Tibial nerve (tissue), 4 donors: Measurements from ENCODE around the gene PHF12. TPM values are rescaled to one million over a fixed set of nuclear protein-coding genes. Genes with fewer than 3 reads are reported as not detected.

Experiments used
- DNase-seq, 2 donors: peaks; one replicate each; pipeline ENCODE4 v3.0.0-alpha.2; 2019; ENCODE audit warnings: low spot score in 2 of 2
- H3K27ac ChIP-seq, 4 donors: fragments of 200-600 bp; sonication (generic) in 3 of 4; one replicate each; pipeline ENCODE4 v1.5.1; 2017 to 2019; ENCODE audit warnings: mild to moderate bottlenecking in 1 of 4
- H3K27me3 ChIP-seq, 2 donors: fragments of 200-600 bp; sonication (generic) in 1 of 2; one replicate each; pipeline versions ENCODE4 v1.5.1 to v1.6.0; 2017 to 2019
- H3K36me3 ChIP-seq, 3 donors: fragments of 200-600 bp; sonication (generic); one replicate each; pipeline ENCODE4 v1.5.1; 2018 to 2019
- H3K4me1 ChIP-seq, 4 donors: fragments of 200-600 bp; sonication (generic) in 3 of 4; one replicate each; pipeline ENCODE4 v1.5.1; 2017 to 2019
- H3K4me3 ChIP-seq, 4 donors: fragments of 200-600 bp; sonication (generic) in 3 of 4; one replicate each; pipeline ENCODE4 v1.5.1; 2017 to 2019; ENCODE audit warnings: mild to moderate bottlenecking in 1 of 4, moderate library complexity in 1 of 4
- H3K9me3 ChIP-seq, 4 donors: fragments of 200-600 bp; sonication (generic) in 3 of 4; one replicate each; pipeline ENCODE4 v1.5.1; 2017 to 2019
- EP300 ChIP-seq, 2 donors: sonication (generic); formaldehyde crosslinking; IDR thresholded peaks; one replicate each; pipeline ENCODE4 v1.6.1; 2017; ENCODE audit warnings: antibody characterized with exemption in 2 of 2, mild to moderate bottlenecking in 1 of 2
- POLR2A ChIP-seq, 2 donors: fragments of 450-650 bp; IDR thresholded peaks; one replicate each; pipeline ENCODE4 v1.6.1; 2017; ENCODE audit warnings: antibody characterized with exemption in 2 of 2, mild to moderate bottlenecking in 2 of 2, moderate library complexity in 2 of 2
- WGBS, 2 donors: methylation state at CpG; one replicate each; pipeline ENCODE4 v1.1.5; 2018; 5-methylcytosine and 5-hydroxymethylcytosine counted together
- total RNA-seq, 4 donors: library from RNA; depleted of rRNA; stranded (reverse); fragments of >200 nt; gene quantifications; one replicate each; pipeline ENCODE4 v1.1.0, GENCODE V29; 2016
- TF ChIP-seq, protein P1 (sequence below), 5 experiments: fragments of 200-600 bp in 3 of 5; fragments of 450-650 bp in 2 of 5; sonication (generic) in 3 of 5; IDR thresholded peaks; one replicate each; pipeline ENCODE4 v1.5.1; 2016 to 2019; ENCODE audit warnings: antibody characterized with exemption in 5 of 5, mild to moderate bottlenecking in 3 of 5, moderate library complexity in 2 of 5

Gene PHF12
- total RNA-seq, 4 donors from 2014 or later: 45.7 to 95.1 (median 49.6) TPM

DNA sequence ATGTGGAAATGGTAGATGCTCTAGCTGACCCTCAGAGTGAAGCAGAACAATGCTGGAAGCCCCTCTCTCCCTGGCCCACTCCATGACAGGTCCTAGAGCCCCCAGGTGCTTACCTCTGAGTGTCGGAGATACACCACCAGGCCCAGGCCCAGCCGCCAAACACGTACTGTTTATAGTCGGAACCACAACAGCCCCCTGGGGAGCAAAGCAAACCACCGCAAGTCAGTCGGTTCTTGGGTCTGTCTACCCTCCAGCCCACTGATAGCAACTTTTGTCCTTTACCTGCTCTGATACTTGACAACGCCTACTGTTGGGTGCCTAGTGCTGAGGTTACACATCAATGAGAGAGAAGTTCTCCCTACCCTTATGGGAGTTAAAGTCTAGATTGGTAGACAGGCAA lies 62.5 kb downstream of the PHF12 start:
- Histone ChIP-seq H3K4me1 (peaks cover 0 to 54% (median 24%) of the 10 kb centered on the region in 4 donors), H3K9me3 (no peaks in the 10 kb centered on the region), H3K4me3 (no peak overlapping the region), H3K27ac (peak overlapping the region in 1 of 4 donors; percentile 0), H3K27me3 (no peaks in the 10 kb centered on the region), H3K36me3 (peaks cover 2 to 65% (median 7%) of the 10 kb centered on the region in 3 donors)
- TF ChIP-seq EP300 (IDR thresholded peaks at IDR 0.05): no peak
- no peak for TF ChIP-seq POLR2A (IDR thresholded peaks at IDR 0.05)
- TF ChIP-seq, protein P1, sequence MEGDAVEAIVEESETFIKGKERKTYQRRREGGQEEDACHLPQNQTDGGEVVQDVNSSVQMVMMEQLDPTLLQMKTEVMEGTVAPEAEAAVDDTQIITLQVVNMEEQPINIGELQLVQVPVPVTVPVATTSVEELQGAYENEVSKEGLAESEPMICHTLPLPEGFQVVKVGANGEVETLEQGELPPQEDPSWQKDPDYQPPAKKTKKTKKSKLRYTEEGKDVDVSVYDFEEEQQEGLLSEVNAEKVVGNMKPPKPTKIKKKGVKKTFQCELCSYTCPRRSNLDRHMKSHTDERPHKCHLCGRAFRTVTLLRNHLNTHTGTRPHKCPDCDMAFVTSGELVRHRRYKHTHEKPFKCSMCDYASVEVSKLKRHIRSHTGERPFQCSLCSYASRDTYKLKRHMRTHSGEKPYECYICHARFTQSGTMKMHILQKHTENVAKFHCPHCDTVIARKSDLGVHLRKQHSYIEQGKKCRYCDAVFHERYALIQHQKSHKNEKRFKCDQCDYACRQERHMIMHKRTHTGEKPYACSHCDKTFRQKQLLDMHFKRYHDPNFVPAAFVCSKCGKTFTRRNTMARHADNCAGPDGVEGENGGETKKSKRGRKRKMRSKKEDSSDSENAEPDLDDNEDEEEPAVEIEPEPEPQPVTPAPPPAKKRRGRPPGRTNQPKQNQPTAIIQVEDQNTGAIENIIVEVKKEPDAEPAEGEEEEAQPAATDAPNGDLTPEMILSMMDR (IDR thresholded peaks at IDR 0.05): no peak
- no peak for DNase-seq
- WGBS, 2 donors: 65 to 80% methylated on average over 7 of the region's 7 CpGs

DNA sequence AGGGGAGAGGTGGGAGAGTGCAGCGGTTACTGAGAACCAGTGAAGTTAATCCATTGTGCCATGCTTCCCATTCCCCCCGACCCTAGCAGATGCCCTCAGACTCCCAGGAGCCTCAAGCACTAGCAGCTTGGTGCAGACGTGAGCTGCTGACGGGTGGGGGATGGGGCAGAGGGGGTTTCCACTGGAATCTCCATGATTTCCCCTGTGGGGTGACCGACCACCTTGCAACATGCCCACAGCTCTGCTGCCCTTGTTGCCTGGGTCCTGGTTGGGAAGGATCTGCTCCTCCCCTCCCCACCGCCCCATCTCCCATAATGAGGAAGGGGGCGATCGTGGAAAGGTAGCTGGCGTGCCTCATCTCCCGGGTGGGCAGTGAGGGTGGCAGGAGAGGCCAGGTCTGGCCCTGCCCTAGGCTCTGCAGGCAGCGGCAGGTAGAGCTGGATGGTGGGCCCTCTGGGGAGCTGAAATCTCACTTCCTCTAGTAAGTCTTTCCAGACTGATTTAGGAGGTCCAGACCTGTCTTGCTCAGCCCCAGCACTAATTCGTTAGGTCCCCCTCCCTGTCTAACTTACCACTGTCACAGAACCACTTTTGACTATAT lies 63.3 kb downstream of the PHF12 start:
- 80 to 83% methylated on average over 12 of the region's 12 CpGs for WGBS, 2 donors

DNA sequence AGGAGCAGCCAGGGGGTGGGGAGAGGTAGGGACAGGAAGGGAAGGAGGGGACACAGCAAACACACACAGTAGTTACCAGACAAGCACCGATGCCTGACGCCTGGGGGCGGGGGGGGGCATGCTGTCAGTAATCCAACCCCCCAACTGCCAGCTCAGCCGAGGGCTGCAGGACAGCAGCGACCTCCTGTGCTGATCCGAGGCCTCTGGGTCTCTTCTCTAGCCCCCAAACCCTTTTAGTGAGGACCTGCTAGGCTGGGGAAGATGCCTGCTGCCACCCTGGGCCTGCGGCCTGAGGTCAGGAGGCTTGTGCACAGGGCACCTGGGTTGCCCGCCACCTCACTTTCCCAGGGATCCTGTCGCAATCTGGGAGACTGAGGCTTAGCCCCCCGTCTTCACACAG lies 65.4 kb downstream of the PHF12 start:
- TF ChIP-seq EP300 (IDR thresholded peaks at IDR 0.05) (no peak), POLR2A (IDR thresholded peaks at IDR 0.05) (no peak)
- TF ChIP-seq, protein P1 (IDR thresholded peaks at IDR 0.05): no peak
- no peaks in the 10 kb centered on the region for H3K27me3 ChIP-seq
- WGBS, 2 donors: 79 to 84% methylated on average over 8 to 10 of the region's 10 CpGs
- H3K27ac ChIP-seq: no peak overlapping the region
- no peak overlapping the region for H3K4me3 ChIP-seq
- no peaks in the 10 kb centered on the region for H3K9me3 ChIP-seq
- H3K36me3 ChIP-seq: peaks cover 11 to 78% (median 30%) of the 10 kb centered on the region in 3 donors
- no peak for DNase-seq
- peaks cover 0 to 25% (median 12%) of the 10 kb centered on the region in 4 donors for H3K4me1 ChIP-seq

More for the DNA sequence above, 63.3 kb downstream of the PHF12 start:
- Histone ChIP-seq H3K4me3 (no peak overlapping the region), H3K9me3 (no peaks in the 10 kb centered on the region), H3K36me3 (peaks cover 2 to 74% (median 10%) of the 10 kb centered on the region in 3 donors), H3K27me3 (no peaks in the 10 kb centered on the region), H3K27ac (no peak overlapping the region), H3K4me1 (peaks cover 0 to 46% (median 17%) of the 10 kb centered on the region in 4 donors)
- no peak for DNase-seq
- no peak for TF ChIP-seq POLR2A (IDR thresholded peaks at IDR 0.05)
- TF ChIP-seq, protein P1 (IDR thresholded peaks at IDR 0.05): no peak
- TF ChIP-seq EP300 (IDR thresholded peaks at IDR 0.05): no peak

DNA sequence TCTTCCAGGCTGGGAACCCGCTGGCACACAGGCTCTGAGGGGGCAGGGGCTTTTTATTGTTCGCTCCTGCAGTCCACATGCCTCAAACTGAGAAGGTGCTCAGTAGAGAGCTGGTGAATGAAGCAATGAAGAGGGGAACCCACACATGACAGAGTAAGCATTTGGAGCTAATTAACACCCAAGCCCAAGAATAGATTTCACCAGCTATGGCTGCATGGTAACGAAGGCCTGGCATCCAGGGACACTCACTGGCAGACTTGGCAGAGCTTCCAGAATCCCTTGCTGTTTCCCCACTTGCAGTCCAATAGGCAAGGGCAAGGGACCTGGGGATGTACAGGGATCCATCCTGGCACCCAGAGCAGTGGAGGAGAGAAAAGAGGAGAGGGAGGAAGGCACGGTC lies 66.0 kb downstream of the PHF12 start:
- no peaks in the 10 kb centered on the region for H3K27me3 ChIP-seq
- TF ChIP-seq, protein P1 (IDR thresholded peaks at IDR 0.05): no peak
- TF ChIP-seq EP300 (IDR thresholded peaks at IDR 0.05): no peak
- TF ChIP-seq POLR2A (IDR thresholded peaks at IDR 0.05): no peak
- H3K9me3 ChIP-seq: no peaks in the 10 kb centered on the region
- H3K27ac ChIP-seq: no peak overlapping the region
- 89 to 90% methylated on average over 4 of the region's 4 CpGs for WGBS, 2 donors
- peaks cover 11 to 83% (median 36%) of the 10 kb centered on the region in 3 donors for H3K36me3 ChIP-seq
- no peak overlapping the region for H3K4me3 ChIP-seq
- no peak for DNase-seq
- H3K4me1 ChIP-seq: peaks cover 0 to 19% (median 10%) of the 10 kb centered on the region in 4 donors

DNA sequence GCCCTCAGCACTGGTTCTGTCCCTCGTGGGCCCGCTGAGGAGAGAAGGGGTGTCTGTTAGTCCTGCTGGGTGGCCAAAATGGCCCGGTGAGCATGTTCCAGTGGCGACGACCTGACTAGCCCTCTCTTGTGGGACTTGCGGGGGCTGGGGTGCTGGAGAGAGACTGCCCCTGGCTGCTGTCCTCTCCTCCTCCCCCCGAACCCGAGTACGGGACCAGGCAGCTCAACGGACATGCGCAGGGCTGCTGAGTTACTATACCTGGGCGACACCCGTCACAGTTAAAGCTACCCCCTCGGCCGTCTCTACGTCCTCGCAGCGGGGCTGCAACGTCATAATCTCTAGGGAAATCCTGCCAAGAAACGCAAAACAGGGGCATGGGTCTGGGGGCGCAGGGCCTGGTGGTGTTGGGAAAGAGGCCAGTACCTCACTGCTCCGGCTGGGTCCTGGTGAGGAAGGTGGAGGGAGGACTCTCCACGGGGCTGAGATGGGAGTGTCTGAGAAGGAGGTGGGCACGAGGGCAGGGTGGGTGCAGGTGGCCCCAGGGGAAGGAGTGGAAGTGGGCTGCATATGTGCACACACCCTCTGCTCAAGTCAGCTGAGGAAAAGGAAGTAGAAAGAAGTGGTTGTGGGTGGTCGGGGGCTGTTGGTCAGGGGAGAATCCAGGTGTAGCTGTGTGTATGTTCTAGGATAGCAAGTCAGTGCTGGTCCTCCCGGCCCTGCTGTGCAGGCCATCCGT lies 67.2 kb downstream of the PHF12 start:
- H3K27me3 ChIP-seq: no peaks in the 10 kb centered on the region

More for the DNA sequence above, 67.2 kb downstream of the PHF12 start:
- no peak for DNase-seq
- TF ChIP-seq POLR2A (IDR thresholded peaks at IDR 0.05) (no peak), EP300 (IDR thresholded peaks at IDR 0.05) (no peak)
- TF ChIP-seq, protein P1 (IDR thresholded peaks at IDR 0.05): no peak
- Histone ChIP-seq H3K4me3 (no peak overlapping the region), H3K4me1 (peaks cover 0 to 7% (median 2%) of the 10 kb centered on the region in 4 donors), H3K36me3 (peaks cover 11 to 95% (median 45%) of the 10 kb centered on the region in 3 donors), H3K9me3 (no peaks in the 10 kb centered on the region), H3K27ac (no peak overlapping the region)
- 81 to 83% methylated on average over 25 to 27 of the region's 27 CpGs for WGBS, 2 donors
